ENCODE data around the gene CYB5D1. TPM values are rescaled to one million over a fixed set of nuclear protein-coding genes. Genes with fewer than 3 reads are reported as not detected.

CYB5D1 gene
- polyA plus RNA-seq, 3 donors, result 23.1 to 24.3 (median 23.8) TPM

DNA sequence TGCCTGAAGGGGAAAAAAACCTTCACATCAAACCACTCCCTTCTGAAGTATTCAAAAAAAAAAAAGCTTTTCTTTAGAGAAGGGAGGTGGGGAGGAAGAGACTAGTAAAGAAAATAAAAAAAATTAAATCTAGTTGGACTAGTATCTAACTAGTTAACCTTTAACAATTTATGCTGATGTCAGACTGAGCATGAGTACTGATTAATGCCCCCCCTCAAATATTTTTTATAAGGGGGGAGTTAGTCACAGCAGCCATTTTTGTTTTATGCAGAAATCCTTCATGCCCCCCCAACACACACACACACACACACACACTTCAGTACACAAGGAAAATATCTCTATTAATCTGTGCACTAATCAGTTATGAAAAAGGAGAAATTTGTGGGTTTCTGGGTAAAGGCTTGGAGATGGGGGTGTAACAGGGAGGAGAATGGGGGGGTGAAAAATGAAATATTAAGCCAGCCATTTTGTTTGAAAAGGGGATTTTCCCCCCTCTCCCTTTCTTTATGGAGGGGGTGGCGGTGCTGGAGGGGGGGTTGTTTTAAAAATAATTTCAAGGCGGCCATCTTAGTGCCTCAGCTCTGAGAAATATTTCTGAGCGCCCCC is 26.1 kb downstream of the CYB5D1 start:
- DNase-seq (ENCODE audit: low read depth in 3 of 3, low spot score in 2 of 3), result peak in 2 of 3 donors; percentile 44 to 47

DNA sequence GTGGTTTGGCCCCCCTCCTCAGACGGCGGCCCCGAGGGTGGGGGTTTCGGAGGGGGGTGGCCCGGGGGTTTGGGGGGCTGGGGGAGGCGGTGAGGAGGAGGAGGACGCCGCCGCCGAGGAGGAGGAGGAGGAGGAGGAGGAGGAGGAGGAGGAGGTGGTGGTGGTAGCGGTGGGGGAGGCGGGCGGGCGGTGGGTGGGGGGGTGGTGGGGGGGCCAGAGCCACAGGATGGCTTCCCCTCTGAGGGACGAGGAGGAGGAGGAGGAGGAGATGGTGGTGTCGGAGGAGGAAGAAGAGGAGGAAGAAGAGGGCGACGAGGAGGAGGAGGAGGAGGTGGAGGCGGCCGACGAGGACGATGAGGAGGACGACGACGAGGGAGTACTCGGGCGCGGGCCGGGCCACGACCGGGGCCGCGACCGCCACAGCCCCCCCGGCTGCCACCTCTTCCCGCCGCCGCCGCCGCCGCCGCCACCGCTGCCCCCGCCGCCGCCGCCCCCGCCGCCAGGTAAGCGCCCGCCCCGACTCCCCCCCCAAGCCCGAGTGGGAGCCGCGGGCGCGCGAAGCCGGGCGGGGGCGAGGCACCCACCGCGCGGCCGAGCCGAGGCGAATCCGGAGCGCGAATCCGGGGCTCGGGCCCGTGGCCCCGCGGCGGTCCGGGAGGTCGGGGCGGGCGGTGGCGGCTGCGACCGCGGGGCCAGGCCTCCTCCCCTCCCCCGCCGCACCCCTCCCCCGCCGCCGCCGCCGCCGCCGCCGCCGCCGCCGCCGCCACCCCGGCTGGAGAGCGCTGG is 27.0 kb downstream of the CYB5D1 start:
- DNase-seq (ENCODE audit: low read depth in 3 of 3, low spot score in 2 of 3), result no peak

DNA sequence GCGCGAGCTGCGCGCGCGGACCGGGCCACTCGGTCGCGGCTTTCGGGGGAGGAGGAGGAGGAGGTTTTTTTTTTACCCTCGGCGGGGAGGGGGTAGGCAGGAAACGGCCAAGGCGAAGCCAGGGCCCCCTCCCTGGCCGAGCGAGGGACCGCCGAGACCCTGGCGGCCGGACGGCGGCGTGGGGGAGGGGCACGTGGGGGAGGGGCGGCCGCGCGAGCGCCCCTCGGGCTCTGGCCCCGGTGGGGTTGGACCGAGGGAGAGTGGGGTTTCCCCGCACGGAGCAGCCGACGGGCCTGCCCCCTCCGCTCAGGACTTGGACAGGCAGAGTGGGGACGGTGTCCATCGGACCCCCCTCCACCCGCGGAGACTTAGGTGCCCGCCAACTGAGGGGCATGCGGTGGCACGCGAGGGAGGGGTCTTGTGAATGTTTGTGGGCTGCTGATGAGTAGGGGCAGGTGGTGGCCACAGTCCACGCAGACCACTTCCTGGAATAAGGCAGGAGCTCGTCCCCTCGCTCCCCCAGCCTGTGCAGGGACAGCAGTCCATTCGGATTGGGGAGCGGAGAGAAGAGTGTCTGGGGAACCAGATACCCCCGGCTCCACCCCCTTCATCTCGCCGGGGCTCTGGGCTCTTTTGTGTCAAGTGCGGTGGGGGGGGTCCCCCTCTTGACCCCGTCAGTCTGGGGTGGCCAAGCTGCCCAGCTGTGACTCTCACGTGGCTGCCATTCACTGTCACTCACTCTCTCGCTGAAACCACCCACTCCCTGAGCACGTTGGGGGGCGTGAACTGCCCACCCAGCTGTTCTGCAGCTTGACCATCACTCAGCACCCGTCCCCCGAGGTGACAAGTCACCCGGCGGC is 27.8 kb downstream of the CYB5D1 start:
- DNase-seq (ENCODE audit: low read depth in 3 of 3, low spot score in 2 of 3), result peak in 2 of 3 donors; percentile 57 to 68

DNA sequence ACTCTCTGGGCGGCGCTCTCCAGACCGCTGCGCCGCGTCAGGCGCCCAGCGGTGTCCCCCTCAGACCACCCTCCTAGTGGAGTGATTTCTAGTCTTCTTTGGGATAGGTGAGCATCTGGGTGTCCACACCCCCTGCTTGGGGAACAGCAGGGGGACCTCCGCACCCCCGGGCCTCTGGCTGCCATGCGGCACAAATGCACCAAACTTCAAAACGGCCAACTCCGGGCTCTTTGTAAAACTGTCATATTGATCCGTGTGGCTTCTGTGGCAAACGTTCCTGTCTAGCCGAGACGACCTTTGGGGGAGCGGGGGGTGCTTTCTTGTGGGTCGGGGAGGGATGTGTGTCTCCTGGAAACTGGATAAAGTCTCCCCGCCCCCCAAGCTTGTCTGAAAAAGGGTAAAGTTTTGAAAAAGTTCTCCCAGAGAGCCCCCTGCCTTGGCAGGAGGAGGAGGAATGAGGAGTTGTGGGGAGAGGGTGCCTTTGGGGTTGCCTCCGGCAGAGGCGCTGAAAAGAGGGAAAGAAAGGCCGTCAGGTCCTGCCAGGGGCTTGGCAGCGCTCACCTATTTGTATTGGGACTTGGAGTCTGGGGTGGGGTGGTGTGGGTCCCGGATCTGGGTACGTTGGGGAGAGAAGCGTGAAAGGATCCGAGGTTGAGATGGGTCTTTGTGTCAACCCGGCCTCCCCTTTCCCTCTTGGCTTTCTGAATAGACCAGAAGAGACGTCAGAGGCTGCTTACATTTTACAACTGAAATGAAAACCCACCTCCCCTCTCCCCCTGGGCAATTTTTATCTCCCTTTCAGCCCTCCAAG is 28.6 kb downstream of the CYB5D1 start:
- peak; percentile 19 to 58 (median 41) for DNase-seq (ENCODE audit: low read depth in 3 of 3, low spot score in 2 of 3)

DNA sequence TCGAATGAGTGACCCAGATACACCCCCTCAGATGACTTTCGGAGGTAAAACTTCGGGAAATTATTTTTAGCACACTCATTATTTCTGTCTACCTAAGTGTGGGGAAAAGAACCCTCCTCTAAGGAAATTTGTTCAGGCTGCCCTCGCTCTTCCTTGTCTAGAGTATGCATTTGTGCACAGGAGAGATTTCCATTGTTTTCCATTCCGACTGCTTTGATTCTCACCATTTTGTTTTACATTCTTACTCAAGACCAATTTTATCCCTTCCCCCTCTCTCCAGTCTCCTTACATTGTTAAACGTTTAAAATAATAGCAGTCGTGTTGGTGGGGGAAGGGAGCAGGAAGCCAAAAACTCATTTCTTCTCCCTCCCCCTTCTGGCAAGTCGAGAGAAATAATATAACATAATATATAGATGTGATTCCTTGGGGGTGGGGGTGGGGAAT is 29.3 kb downstream of the CYB5D1 start:
- DNase-seq (ENCODE audit: low read depth in 3 of 3, low spot score in 2 of 3), result peak in 1 of 3 donors; percentile 93

DNA sequence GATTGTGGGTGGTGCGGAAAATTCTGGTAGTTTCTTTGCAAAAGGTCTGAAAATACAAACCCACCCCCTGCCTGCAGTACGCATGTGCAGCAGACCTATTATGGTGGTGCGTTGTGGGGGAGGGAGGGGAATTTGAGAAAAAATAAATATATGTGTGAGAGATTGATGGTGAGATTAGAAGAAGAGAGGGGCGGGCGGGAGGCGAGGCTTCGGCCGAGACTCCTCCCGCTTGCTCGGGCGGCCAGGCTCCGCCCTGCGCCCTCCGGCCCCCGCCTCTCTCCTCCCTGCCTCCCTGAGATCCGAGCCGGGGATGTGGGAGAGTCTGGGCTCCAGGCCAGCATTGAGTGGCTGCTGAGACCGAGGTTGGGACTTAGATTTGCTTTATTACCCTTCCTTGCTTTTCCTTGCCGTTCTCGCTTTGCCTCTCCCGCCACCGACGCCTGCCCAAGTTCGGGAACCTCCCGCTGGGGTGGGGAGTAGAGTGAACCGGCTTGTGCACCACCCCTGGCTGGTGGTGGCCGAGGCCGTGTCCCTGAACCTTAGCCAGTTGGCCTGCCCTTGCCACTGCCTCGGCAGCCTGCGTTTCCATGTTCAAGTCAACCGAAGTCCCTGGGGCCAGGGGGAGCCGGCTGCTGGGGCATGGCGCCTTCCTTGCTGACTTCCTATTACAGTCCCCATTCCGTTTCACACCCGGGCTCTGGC is 29.8 kb downstream of the CYB5D1 start:
- DNase-seq (ENCODE audit: low read depth in 3 of 3, low spot score in 2 of 3), result peak; percentile 56 to 96 (median 94)

DNA sequence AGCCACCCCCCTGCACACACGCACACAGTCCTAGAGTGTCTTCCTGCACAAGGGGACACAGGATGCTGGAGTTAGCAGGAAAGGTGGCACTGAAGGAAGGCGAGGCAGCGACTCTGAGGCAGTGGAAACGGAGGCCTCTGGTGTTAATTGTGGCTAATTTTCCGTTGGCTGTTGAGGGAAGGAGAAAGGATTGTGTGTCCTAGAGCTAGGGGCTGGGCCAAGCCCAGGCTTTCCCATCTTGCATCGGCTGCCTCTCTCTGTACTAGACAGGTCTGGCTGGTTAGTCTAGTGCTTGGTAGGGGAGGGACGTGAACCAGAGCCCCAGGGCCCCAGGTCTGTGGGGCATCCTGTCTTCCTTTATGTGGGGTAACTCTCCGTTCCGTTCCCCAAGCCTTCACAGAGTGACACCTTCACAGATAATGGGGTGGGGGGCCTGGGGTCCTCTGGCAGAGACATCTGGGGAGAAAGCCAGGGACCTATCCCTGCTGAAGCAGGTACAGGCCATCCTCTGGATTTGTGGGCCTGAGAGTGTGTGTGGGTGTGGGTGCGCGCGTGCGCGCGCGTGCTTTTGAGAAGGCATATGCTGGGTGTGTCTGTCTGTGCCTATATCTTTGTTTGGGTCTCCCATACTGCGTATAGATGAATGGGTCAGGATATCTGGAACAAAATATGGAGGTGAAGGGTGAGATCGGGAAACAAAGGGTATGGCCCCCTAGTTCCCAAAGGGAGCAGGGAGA is 30.5 kb downstream of the CYB5D1 start, which contains the start of gene CHD3:
Gene CHD3, plus strand, starts transcription at position 606 of the 737 bp plus-strand sequence. CDS start 212 bp downstream, outside the sequence.
- DNase-seq (ENCODE audit: low read depth in 3 of 3, low spot score in 2 of 3), result no peak

DNA sequence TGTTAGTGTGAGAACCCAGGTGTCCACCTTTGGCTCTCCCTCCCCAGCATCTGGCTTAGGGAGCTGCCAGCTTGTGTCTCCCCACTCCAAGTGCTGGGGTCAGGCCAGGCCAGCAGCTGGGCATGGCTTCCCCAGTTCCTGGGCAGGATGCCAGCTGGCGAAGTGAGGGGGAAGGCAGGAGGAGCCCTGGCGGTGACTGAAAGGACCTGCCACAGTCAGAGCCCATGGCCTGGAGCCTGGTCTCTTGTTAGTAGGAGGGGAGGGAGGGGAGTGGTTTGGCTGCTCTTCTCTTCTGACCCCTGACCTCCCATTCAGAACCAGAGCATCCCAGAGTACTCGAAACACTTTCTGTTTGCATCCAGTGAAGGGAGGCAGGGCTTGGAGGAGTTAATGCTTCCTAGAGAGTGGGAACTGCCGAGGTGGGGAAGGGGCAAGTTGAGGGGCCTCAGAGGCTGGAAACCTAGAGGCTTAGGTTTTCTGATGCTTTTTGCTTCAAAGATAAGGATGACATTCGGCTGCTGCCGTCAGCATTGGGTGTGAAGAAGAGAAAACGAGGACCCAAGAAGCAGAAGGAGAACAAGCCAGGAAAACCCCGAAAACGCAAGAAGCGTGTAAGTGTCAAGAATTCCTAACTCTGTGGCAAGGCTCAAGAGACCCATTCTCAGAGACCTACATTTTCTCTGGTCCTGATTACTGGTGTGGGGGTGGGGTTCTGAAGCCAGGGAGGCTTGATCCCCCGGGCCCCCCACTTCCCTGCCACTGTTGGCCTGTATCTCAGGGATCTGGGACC is 31.6 kb downstream of the CYB5D1 start:
- DNase-seq (ENCODE audit: low read depth in 3 of 3, low spot score in 2 of 3), result peak; percentile 41 to 76 (median 71)

DNA sequence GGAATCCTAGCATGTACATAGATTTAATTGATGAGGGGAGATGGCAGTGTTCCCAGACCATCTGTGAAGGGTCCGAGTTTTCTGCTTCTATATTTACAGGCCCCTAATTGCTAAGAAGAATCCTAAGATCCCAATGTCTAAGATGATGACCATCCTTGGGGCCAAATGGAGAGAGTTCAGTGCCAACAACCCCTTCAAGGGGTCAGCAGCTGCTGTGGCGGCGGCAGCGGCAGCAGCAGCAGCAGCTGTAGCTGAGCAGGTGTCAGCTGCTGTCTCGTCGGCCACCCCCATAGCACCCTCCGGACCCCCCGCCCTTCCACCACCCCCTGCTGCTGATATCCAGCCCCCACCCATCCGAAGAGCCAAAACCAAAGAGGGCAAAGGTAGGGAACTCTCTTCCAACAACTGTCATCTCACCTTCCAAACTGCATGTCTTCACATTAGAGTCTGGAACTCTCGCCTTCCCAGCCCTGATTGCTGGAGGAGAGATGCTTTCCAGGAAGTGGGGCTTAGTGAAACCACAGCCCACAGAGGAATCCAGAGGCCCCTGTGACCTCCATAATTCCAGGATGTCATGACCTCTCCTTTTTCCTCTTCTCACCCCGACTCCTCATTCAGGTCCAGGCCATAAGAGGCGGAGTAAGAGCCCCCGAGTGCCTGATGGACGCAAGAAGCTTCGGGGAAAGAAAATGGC is 35.5 kb downstream of the CYB5D1 start:
- DNase-seq (ENCODE audit: low read depth in 3 of 3, low spot score in 2 of 3), result no peak

DNA sequence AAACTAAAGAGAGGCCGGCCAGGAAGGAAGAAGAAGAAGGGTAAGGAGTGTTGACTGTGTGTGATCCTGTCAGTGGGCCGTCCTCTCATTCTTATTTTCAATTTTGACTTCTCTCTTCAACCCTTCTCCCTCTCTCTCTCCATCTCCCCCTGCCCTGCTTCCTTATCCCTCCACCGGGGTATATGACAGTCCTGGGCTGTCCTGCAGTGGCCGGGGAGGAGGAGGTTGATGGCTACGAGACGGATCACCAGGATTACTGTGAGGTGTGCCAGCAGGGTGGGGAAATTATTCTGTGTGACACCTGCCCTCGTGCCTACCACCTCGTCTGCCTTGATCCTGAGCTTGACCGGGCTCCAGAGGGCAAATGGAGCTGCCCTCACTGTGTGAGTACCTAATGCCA is 36.4 kb downstream of the CYB5D1 start:
- DNase-seq (ENCODE audit: low read depth in 3 of 3, low spot score in 2 of 3), result no peak

DNA sequence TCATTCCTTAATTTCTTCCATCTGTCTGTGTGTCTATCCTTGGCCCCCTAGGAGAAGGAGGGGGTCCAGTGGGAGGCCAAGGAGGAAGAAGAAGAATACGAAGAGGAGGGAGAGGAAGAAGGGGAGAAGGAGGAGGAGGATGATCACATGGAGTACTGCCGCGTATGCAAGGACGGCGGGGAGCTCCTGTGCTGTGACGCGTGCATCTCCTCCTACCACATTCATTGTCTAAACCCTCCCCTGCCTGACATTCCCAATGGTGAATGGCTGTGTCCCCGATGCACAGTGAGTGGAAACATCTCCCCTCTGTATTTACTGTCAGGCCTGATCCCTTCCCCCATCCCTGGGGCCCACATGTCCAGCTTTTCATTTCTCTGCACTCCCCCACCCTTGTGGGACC is 37.1 kb downstream of the CYB5D1 start:
- no peak for DNase-seq (ENCODE audit: low read depth in 3 of 3, low spot score in 2 of 3)

DNA sequence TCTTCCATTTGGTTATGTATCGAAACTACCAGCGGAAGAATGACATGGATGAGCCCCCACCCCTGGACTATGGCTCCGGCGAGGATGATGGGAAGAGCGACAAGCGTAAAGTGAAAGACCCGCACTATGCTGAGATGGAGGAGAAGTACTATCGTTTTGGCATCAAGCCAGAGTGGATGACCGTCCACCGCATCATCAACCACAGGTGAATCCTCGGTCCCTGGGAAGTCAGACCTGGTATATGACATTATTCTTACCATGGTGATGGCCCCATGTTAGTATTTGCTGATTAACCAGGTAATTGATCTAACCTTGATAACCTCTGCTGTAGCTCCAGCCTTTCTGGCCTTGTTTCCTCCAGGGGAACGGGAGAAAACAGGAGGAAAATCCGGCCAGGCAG is 39.3 kb downstream of the CYB5D1 start:
- DNase-seq (ENCODE audit: low read depth in 3 of 3, low spot score in 2 of 3), result no peak

DNA sequence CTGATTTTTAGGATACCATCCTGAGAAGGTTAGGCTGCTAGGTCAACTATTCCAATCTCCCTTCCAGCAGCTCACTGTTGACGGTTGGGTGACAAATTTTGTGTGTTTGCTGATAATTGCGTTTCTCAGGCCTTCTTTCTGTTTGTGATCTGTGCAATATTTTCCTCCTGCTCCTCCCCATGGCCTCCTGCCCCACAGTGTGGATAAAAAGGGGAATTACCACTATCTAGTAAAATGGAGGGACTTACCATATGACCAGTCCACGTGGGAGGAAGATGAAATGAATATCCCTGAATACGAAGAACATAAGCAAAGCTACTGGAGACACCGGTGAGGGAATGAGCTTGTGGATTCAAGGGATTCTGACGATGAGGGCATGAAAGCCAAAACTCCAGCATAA is 40.0 kb downstream of the CYB5D1 start:
- no peak for DNase-seq (ENCODE audit: low read depth in 3 of 3, low spot score in 2 of 3)

DNA sequence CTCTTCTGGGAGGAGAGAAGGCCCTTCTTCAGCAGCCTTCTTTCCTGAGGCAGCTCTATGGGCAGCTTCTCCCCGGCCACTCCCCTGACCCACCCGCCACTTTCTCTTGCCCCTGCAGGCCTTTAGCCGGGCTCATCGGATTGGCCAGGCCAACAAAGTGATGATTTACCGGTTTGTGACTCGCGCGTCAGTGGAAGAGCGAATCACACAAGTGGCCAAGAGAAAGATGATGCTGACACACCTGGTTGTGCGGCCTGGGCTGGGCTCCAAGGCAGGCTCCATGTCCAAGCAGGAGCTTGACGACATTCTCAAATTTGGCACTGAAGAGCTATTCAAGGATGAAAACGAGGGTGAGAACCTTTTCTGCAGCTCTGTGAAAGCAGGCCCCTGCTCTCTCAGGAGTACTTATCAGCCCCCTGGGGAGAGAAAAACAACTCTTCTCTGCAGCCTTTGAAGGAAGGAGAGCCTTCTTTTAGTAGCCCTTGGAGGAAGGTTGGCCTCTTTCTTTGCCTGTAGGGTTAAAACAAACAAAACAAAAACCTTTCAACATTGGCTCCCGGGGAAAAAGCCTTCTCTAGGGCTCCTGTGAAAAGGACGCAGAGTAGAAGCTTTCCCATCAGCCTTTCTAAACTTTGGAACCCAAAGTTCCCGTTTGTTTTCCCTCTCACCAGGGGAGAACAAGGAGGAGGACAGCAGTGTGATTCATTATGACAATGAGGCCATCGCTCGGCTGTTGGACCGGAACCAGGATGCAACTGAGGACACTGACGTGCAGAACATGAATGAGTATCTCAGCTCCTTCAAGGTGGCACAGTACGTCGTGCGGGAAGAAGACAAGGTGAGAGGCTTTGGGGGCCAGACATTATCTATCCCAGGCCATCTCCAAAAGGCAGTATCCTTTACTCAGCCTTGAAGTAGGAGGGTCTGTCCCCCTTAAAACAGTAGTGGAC is 45.6 kb downstream of the CYB5D1 start:
- DNase-seq (ENCODE audit: low read depth in 3 of 3, low spot score in 2 of 3), result no peak

DNA sequence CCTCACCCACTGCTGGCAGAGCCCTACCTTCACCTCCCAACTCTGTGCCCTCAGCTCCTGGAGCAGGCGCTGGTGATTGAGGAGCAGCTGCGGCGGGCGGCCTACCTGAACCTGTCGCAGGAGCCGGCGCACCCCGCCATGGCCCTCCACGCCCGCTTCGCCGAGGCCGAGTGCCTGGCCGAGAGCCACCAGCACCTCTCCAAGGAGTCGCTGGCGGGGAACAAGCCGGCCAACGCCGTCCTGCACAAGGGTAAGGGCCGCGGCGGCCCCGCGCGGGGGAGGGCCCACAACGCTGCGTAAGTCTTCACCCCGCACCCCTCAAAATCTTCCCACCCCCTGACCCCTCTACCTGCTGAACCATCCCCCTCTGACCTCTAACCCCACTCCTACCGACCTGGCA is 51.3 kb downstream of the CYB5D1 start:
- DNase-seq (ENCODE audit: low read depth in 3 of 3, low spot score in 2 of 3), result no peak

DNA sequence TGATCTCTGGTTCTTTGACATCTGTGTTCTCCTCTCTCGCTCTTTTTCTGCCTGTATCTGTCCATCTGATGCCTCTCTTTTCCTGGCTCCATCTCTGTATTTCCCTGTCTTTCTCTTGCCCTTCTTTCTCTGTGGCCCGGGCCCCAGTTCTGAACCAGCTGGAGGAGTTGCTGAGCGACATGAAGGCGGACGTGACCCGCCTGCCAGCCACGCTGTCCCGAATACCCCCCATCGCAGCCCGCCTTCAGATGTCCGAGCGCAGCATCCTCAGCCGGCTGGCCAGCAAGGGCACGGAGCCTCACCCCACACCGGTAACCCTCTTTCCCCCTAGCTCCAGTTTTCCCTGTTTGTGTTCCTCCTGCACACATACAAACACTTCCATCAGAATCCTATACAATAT is 52.5 kb downstream of the CYB5D1 start:
- no peak for DNase-seq (ENCODE audit: low read depth in 3 of 3, low spot score in 2 of 3)

DNA sequence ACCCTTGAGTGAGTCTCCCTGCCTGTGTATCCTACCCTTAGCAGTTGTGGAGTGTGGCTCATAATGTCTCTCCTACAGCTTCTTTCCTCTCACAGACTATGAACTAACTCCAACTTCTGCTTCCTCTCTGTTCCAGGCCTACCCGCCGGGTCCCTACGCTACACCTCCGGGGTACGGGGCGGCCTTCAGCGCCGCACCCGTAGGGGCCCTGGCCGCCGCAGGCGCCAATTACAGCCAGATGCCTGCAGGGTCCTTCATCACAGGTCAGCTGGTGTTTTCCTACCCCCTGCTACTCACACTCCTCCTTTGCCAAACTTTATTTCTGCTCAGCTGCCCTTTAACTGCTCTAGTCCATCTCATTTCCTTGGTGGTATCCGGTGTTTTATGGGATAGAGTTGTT is 52.9 kb downstream of the CYB5D1 start:
- no peak for DNase-seq (ENCODE audit: low read depth in 3 of 3, low spot score in 2 of 3)
